GM19455 (cell line): Measurements from ENCODE around the gene GOLGA8J.
"Not testable (repeated sequence)": the region's sequence is repeated elsewhere in the genome, so short reads cannot be mapped to it uniquely, and the experiment has no call there.

Source experiments
- ATAC-seq: cut with Tn5 transposase; IDR thresholded peaks from one replicate; pipeline ENCODE4 v1.9.1; 2021; ENCODE audit not compliant: unreplicated experiment

Gene GOLGA8J

DNA sequence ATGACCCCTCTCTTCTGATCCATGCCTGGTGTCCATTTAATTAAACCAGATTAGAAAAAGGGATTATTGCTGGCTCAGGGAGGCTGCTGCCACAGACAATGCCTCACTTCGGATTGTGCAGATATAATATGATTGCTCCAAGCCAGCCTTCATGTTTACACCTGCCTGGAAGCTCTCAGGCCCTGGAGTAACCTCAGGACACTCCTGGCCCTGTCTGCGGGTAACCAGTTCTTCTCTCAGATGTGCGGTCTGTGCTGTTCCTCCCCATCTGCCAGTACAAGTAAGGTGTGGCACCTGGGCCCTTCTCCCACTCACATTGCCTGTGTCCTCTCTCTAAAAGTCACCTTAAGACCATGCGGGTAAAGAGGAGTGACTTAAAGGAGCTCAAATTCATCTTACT is 8.8 kb upstream of the GOLGA8J start:
- ATAC-seq, result no peak

GRCh38 chr15:30080816-30081215 is 1.9 kb upstream of the GOLGA8J start:
- not testable (repeated sequence) for ATAC-seq

DNA sequence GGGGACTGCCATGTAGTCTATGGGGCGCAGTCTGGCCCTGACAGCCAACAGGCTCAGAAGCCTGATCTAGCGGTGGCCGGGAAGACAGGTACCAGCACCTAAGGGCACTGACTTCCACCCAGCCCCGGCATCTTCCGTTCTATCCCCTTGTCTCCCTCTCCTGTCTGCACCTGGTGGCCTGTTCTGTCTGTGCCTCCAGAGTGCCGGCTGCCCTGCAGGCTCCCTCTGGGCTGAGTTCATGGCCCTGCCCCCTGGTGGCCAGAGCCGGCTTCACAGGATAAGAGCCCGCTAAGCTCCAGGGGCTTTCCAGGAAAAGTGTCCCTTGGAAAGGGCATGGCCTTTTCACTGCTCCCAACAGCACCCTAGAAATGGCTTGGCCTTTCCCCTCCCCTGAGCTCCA is 15.1 kb downstream of the GOLGA8J start:
- ATAC-seq, result not testable (repeated sequence)

- not testable (repeated sequence) for ATAC-seq
Observed at GRCh38 chr15:30102890-30103289, 20.1 kb downstream of the GOLGA8J start.

DNA sequence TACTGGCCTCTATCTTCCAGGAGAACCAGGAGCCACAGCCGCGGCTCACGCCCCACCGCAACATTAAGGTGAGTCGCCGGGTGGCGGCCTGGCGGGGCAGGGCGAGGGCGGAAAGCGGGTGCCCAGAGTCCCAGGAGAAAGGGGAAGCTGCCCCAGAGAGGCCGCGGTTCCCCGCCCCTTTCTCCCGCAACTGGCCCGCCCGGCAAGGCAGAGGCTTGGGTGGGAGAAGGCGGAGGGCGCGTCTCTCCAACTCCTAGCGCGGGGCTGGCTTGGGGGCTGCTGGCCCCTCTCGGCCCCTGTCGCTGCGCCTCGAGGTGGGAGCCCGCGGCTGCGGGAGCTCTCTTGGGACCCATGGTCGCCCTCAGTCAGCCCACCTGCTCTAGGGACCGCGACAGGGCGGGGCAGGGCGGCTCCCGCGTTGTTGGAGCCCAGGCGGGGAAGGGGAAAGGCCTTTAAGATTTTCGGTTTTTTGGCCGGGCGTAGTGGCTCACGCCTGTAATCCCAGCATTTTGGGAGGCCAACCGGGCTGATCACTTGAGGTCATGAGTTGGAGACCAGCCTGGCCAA is 21.3 kb downstream of the GOLGA8J start:
- not testable (repeated sequence) for ATAC-seq

DNA sequence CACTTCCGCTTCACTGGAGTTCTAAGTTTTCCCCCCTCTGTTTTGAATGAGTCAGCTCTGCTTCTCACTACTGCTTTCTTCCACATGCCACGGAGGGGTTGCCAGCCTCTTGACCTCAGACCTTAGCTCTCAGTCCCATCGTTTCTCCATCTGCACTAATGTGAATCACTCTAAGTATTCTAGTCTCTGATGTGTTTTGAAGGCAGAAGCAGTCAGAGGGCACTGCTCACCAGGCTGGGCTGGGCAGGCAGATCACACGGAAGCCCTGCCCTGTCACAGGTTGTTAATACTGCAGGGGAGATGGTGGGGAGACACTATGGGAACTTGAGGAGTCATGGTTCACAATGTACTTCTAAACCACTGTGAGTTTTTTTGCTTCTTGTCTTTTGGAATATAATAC is 27.8 kb downstream of the GOLGA8J start:
- ATAC-seq, result not testable (repeated sequence)

GRCh38 chr15:30130066-30130465 is 47.3 kb downstream of the GOLGA8J start:
- not testable (repeated sequence) for ATAC-seq

DNA sequence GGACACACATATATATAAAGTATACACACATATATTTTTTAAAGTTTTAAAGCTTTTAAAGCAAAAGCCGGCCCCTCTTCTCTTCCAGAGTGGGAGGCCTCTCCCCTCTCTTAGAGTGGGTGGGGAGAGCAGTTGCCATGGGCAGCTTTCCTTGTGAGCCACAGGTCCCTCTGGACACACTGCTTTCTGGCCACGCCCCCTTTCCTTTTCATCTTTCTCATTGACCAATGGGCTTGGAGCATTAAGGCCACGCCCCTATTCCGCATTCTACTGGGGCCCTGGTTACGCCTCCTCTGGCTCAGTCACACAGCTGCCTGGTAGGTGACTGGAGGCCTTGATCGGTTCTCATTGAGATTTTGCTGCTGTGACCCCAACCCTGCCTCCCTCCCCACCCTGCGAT is 52.0 kb downstream of the GOLGA8J start, which contains the start of gene GOLGA8T:
Gene GOLGA8T (plus strand): TSS at position 301 of the 400 bp plus-strand sequence. CDS start 98 bp downstream, at position 399.
- not testable (repeated sequence) for ATAC-seq
